SKM-1 (cell line): ENCODE measurements around the gene MCAT.
"Not testable (repeated sequence)": the region's sequence is repeated elsewhere in the genome, so short reads cannot be mapped to it uniquely, and the experiment has no call there.

Source experiments
- DNase-seq: peaks from one replicate; lab custom pipeline; 2025; ENCODE audit not compliant: unreplicated experiment; lab: John Stamatoyannopoulos, UW

The MCAT gene

DNA sequence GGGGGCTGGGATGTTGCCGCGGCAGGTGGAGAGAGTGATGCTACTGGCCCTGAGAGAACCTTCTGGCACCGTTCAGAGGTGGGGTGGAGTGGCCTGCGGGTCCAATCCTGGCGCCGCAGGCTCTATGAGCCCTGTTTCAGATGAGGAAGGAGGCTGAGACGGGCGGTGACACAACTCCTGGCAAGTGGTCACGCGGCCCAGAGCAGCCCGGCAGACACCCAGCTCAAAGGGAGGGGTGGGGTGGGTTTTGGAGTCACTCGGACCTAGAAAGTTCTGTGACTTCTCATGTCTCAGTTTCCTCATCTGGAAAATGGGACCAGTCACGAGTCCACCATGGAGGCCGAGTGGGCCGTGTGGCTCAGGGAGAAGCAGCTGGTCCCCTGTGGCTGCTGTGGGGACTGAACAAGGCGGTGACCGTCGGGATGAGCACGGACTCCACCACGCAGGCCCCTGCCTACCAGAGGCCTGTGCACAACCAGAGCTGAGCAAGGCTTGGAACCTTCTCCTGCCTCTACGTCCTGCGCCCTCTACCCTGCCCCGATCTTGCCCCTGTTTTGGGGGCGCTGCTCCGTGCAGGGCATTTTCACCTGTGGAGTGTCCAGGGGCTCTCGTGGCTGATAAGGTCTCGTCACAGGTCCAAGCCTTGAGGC is 11.8 kb upstream of the MCAT start:
- DNase-seq: no peak

DNA sequence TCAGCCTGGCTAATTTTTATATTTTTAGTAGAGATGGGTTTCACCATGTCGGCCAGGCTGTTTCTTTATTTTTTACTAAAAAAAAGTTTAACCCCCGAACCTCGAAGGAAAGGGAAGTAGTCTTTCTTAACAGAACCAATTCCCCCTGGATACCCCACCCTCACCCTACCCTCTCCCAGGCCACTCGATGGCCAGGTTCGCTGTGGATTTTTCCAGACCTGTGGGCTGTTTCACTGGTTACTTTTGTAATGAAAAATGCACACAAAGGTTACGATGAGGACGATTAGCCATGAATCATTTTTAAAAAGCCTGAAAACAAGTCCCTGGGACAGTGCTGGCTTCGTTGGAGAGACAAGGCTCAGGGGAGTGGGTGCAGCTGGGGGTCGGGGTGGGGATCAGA is 10.7 kb upstream of the MCAT start:
- no peak for DNase-seq

DNA sequence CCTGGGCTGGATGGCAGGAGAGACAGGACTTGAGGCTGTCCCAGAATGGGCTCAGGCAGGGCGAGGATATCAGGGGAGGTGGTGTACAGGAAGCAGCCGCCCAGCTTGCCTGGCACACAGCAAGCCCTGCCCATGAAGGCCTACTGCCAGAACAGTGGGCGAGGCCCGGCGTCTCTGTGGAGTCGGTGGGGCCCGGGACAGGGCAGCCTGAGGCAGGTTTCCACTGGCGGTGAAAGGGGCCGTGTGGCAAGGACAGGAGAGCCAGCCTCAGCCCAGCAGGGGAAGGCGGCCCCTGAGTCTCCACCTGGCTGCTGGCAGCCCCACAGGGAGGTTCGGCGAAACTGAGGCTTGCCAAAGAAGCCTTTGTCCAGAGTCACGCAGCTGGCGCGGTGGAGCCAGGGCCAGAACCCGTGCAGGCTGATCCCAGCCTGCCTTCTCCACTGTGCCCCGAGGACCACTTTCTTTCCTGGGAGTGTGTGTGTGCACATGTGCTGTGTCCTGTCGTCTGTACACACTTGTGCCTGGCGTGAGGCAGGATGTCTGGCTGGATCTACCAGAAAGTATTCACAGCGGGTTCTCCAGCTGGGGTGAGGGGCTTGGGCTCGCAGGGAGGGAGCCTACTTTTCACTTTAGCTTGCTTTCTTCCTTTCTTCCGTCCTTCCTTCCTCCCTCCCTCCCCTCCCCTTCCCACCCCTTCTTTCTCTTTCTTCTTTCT is 9.3 kb upstream of the MCAT start:
- no peak for DNase-seq

DNA sequence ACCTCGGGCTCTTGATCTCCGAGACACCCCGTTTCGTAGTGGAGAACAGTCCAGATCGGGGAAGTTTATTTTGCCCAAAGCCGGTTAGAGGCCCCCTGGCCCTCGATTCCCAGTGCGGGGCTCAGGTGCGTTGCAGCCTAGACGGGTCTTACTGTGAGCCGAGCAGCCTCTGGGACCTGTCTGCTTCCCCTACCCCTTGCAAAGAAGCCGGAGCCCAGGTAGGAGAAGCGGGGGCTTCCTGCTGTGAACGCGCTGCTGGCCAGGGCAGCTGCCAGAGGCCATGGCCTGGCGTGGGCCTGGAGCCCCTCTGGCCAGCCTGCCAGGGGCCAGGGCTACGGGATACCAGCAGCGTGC is 8.8 kb upstream of the MCAT start:
- DNase-seq: no peak

DNA sequence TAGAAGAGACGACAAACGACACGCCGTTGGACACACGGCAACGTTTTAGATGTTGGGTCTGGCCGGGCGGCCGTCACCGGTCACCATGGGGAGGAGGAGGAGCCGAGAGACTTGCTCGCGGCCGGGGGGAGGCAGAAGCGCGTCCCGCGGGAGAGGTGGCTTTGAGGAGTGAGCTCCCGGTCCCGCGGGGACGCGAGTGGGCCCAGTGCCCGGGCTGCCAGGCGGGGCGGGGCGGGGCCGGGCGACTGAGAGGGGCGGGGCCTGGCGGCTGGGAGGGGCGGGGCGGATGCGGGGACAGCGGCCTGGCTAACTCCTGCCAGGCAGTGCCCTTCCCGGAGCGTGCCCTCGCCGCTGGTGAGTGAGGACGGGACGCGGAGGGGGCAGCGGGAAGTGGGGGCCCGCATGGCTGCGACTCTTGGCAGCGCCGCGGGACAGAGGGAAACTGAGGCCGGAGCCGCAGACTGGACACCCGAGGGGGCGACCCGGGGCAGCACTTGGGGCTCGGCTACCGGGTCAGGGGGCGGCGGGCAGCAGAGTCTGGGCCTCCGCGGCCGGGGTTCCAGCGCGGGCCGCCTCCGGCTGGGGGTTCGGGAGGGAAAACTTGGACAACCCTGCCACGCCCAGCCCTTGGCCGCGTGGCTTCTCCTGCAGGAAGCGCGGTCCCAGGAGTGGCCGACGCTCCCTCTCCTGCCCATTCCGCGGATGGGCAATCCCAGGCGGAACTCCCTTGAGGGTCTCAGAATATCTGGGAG is 8.2 kb upstream of the MCAT start, which contains the start of gene TSPO:
TSS of gene TSPO (plus strand) at position 309 of the 752 bp plus-strand sequence. CDS start 7,680 bp downstream, outside the sequence.
- no peak for DNase-seq

DNA sequence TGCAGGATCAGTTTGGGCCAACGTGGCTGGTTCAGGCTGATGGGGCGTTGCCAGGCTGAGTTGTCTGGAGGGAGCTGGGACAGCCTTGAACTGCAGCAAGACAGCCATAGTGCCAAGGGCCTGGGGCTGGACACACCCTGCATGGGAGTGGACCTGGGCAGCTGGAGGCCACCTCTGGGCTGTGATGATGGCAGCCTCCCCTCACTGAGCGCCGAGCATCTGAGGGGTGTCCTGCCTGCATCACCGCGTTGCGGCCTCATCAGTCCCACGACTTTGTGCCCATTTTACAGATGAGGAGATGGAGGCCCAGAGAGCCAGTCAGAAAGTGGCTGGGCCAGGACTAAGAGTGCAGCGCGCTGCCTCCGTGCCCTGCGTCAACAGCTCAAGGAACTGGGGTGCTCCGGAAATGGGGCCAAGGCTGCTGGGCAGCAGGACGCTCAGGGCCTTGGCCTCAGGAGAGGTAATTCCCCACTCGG is 7.6 kb upstream of the MCAT start:
- DNase-seq: no peak

DNA sequence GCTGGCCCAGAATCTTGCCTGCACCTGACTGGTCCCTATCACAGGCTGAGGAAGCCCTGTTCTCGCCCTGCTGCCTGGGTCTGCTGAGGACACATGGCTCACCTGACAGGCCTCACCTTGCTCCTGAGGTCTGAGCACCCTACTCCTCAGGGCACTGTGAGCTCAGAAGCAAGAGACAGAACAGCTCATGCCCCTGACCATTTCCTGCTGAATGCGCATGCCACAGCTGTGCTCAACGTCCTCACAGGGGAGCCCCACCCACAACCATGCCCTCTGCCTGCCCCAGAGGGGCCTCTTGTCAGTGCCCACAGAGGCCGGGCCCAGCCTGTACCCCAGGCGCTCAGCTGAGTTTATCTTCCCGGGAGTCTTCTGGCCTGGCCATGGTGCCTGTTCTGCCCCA is 5.4 kb upstream of the MCAT start:
- DNase-seq: no peak

DNA sequence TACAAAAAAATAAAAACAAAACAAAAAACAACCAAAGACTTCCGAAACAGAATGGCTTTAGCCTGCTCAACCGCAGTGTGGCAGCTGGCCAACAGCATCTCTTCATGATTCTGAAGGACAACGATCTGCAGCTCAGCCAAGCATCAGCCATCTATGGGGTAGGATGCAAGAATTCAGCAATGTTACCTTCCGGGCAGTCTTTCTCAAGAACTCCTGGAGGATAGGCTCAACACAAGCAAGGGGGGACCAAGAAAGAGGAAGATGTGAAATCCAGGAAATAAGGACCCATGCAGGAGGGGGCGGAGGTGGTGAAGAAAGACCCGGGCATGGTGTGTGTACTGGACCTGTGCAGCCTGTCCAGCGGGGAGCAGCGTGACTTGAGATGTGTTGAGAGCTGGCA is 4.6 kb upstream of the MCAT start:
- DNase-seq: peak; percentile 58

DNA sequence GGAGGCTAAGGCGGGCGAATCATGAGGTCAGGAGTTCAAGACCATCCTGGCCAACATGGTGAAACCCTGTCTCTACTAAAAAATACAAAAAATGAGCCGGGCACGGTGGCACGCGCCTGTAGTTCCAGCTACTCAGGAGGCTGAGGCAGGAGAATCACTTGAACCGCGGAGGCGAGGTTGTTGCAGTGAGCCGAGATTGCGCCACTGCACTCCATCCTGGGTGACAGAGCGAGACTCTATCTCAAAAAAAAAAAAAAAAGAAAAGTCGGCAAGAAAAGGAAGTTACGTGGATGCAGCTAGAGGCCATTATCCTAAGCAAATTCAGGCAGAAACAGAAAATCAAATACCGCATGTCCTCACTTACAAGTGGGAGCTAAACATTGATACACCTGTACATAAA is 3.1 kb upstream of the MCAT start:
- DNase-seq: peak; percentile 41

DNA sequence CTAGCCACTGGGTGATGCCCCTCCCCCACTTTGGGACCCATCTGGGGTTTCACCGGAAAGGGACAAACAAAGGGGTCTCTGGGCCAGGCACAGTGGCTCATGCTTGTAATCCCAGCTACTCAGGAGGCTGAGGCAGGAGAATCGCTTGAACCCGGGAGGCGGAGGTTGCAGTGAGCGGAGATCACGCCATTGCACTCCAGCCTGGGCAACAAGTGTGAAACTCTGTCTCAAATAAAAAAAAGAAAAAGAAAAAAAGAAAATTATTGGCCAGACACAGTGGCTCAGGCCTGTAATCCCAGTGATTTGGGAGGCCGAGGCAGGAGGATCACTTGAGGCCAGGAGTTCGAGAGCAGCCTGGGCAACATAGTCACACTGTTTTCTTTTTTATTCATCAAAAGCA is 2.2 kb upstream of the MCAT start:
- not testable (repeated sequence) for DNase-seq

DNA sequence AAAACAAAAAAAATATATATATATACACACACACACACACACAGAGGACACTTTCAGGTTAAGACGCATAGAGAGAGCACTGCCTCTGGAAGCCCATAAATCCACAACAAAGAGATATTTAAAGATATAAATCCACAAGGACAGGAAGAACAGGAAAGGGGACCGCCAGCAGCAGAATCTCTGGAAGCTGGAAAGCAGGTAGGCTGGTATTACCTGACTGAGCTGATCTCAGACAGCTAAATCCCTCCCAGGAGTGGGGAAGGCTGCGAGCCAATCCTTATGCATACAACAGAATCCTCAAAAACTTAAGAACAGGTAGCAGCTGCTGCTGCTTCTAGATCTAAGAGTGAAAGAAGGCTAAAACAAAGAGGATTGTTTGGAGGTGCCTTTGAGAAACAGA is 1.8 kb upstream of the MCAT start:
- no peak for DNase-seq

DNA sequence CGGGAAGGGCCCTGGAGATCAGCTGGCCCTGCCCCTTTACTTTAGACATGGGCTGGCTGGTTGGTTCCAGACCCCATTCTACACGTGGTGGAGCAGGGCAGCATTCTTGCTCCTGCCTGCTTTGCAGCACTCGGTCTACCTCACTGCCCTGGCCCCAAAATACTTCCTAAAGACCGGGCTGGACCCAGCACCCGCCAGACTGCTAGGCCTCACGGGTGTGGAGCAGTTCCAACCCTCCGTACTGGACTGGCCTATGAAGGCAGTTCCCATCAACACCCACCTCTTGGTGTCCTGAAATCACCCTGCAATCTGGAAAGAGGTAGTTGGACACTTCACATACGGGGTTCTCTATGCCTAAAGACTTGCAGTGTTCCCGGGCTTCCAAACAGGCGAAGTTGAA is 6.4 kb downstream of the MCAT start:
- no peak for DNase-seq

DNA sequence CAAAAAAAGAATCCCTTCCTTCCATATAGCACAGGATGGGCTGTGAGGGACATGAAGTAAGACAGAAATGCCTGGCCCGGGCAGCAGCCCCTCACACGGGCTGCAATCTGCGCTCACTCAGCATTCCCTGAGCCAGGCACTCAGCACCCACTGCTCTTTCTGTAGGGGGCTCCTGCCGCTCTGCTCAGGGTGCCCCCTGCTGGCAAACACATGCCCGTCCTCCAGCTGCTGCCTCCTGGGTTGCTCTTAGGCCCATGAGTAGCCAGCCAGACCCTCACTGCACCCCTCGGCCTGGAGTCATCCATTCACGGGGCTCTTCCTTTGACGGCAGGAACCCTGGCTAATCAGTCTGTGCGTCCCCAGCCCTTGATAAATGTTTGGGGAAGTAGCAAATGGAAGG is 6.9 kb downstream of the MCAT start:
- no peak for DNase-seq

DNA sequence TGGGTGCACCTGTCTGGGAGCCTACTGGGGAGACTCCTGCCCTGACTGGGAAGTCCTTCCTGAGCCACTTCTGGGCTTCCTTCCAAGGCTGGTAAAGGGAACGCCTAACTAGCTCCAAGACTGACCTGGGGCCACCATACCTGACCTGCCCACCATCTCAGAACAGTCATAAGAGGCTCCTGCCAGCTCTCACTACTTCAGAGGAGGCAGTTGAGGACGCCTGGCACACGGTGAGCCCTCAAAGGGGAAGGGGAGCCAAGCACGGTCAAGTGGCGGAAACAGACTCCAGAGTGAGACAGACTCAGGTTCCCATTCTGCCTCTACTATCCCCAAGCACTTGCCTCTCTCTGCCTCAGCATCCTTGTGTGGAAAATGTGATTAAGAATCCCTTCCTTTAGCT is 7.6 kb downstream of the MCAT start:
- no peak for DNase-seq

DNA sequence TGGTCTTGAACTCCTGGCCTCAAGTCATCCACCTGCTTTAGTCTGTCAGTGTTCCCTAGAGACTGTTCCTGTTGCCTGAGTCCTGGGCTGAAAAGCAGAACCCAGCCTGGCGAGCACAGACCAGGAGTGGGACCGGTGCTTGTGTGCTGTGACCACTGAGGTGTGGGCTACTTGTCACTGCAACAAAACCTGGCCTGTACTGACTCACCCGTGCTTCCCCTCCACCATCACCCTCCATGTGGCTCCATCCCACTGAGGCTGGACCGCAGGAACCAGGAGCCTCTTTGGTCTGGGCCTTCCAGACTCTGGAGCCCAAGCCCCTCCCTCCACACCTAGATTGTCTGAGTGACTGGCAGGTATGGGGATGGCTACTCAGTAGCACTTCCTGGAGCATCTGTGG is 8.6 kb downstream of the MCAT start:
- DNase-seq: no peak

DNA sequence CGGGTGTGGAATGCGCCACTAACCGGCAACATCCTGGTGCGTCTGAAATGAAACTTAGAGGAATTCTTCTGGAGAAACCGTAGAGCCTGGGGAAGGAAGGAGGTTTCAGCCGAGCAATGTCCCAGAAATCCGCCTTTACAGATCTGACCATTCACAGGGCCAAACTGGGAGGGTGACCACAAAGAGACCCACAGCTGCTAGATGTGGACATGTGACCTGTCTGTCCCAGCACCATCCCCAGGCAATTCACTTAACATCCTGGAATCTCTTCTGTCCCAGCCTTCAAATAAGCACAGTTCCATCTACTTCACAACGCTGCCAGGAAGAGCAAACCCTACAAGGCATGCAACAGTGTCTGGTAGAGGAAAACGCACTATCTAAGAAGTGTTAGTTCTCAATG is 9.8 kb downstream of the MCAT start:
- no peak for DNase-seq

DNA sequence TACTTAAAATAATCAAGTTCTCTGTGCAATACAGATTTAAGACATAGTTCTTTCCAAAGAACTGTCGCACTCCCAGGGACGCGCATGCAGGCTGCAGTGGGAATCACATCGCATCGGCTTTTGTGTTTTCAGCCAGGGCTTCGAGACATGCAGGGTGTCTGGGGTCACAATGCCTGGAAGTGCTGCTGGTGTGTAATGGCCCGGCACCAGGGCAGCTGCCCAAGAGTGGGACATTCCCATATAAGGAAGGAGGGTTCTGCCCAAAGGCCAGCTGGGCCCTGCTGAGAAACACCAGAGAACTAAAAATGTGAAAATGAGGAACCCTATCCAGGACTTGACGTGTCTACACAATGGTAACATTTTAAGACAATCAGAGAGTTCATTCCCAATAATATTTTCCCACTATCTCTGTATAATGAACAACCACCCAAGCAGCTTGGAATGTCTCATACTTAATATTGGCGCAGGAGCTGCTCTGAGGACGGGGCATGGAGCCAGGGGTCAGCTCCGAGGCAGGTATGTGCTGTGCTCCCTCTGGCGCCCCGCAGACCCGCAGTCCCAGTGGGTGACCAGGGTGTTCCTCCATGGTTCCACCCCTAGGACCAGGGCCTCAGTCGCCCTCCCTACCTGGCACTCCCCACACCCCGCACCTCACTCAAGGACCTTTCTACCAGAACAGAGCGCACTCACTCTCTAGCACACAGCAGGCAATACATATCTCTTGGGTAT is 11.3 kb downstream of the MCAT start:
- DNase-seq: no peak

DNA sequence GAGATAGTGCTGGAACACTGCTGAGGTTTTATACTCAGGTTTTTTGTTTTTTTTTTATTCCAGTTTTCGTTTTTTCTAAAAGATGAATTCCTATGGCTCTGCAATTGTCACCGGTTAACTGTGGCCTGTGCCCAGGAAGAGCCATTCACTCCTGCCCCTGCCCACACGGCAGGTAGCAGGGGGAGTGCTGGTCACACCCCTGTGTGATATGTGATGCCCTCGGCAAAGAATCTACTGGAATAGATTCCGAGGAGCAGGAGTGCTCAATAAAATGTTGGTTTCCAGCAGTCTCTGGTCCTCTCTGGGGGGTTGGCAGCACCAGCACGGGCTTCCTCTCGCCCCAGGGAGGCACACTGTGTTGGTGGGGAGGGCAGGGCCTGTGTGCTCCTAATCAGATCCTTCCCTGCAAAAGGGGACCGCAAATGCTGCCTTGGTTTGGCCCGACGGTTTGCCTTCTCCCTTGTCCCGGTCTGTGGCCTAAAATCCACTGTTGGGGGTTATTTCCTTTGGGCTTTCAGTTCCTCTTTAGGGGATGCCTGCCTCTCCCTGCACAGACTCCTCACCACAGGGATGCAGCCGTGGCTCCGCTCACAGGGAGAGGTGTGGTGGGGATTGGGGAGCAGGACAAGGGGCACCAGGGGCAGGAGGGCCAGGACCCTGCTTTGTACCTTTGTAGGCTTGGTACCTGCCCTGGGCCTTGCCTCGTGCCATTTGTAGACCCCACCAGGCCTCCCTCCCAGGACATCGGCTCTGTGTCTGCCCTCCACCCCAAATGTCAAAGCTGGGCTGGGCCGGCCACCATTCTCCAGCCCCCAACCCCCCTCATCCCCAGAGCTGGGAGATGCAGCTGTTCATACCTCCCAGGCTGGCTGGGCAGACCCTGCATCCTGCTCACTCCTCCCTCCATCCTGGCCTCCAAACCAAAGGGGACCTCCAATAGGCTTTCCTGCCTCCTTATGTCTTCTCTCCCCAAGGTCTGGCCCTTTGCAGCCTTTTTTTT is 13.5 kb downstream of the MCAT start:
- DNase-seq: no peak

DNA sequence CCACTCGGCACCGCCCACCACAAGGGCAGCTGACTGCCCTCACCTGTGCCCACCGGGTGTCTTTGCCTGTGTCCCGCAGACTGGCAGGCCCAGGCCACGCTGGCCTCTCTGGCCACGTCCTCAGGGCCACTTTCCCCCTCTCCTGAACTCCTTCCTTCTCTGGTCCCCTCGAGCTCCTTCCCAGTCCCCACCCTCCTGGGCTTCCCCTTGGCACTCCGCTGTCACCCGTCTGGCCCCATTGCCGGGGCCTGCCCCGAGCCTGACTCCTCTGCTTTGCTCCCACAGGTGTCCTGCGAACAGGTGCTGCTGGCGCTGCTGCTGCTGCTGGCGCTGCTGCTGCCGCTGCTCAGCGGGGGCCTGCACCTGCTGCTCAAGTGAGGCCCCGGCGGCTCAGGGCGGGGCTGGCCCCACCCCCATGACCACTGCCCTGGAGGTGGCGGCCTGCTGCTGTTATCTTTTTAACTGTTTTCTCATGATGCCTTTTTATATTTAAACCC is 14.2 kb downstream of the MCAT start:
- DNase-seq: no peak

DNA sequence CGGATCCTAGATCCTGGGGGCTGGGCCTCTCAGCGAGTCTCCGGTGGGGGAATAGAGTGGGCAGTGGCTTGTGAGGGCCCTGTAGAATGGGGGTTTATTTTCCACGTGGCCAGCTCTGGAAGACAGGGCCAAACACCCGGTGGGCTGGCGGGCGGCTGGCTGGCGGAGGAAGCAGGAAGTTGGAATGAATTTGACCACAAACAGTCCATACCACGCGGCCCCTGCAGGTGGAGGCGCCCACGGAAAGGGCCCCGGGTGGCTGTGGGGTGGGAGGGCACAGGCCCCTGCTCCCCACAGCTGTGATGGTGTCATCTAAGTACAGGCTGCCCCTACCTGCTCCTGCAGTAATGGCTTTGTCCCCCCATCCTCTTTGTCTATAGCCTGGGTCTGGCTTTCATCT is 15.1 kb downstream of the MCAT start:
- DNase-seq: no peak
